HG02885 (cell line): Measurements from ENCODE around the gene FOXN3.
"Not testable (repeated sequence)": the region's sequence is repeated elsewhere in the genome, so short reads cannot be mapped to it uniquely, and the experiment has no call there.

Source experiments
- ATAC-seq: cut with Tn5 transposase; IDR thresholded peaks from one replicate; pipeline ENCODE4 v1.9.1; 2021; ENCODE audit warnings: mild to moderate bottlenecking; ENCODE audit not compliant: unreplicated experiment, poor library complexity

FOXN3 gene

GRCh38 chr14:89158104-89158503, 258.9 kb downstream of the FOXN3 start:
- ATAC-seq: not testable (repeated sequence)

- ATAC-seq: no peak
Observed at GRCh38 chr14:89155491-89155890, 261.5 kb downstream of the FOXN3 start.

GRCh38 chr14:89151693-89152092, 265.3 kb downstream of the FOXN3 start:
- ATAC-seq: not testable (repeated sequence)

GRCh38 chr14:89146274-89146673, 270.8 kb downstream of the FOXN3 start:
- no peak for ATAC-seq

DNA sequence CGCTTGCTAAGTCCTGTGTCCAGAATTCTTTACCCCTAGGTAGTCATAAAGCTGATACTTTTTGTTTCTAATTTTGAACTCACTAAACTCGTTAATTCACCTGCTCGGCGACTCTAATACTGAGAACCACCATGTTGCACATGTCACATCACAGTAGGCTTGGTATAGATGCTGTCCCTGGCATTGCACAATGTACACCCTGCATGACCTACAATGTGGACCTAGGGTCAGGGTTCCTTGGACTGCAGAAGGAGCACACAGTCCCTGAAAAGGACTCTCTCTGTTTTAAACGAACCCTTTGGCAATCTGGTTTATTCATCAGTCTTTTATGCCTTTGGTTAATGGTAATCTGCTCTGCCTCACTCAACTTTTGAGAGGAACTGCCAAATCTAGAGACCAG, 272.4 kb downstream of the FOXN3 start:
- no peak for ATAC-seq

DNA sequence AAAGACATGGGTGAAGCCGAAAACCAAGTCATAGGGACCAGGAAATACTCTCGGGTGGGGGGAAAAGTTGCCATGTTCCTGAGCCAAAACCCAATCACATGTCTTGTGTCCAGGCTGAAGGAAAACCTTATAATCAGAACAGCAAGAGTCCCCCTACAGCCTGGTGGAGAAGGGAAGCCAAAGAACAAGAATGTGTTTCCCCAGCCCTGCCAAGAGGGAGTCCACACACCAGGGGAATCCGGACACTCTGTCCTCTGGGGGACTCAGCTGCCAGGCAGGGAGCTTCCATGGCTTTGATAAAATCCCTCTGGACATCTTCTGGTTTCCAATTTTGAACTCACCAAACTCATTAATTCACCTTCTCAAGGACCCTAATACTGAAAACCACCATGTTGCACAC, 273.0 kb downstream of the FOXN3 start:
- no peak for ATAC-seq

DNA sequence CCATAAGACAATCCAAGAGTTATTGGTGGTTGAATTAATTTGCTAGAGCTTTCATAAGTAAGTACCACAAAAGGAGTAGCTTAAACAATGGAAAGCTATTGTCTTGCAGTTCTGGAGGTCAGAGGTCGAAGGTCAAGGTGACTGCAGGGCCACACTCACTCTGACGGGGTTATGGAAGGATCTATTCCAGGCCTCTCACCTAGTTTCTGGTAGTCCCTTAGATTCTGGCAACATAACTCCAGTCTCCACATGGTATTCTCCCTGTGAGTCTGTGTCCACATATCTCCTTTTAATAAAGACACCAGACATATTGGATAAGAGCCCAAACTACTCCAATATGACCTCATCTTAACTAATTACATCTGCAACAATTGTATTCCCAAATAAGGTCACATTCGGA, 273.4 kb downstream of the FOXN3 start:
- ATAC-seq: no peak

DNA sequence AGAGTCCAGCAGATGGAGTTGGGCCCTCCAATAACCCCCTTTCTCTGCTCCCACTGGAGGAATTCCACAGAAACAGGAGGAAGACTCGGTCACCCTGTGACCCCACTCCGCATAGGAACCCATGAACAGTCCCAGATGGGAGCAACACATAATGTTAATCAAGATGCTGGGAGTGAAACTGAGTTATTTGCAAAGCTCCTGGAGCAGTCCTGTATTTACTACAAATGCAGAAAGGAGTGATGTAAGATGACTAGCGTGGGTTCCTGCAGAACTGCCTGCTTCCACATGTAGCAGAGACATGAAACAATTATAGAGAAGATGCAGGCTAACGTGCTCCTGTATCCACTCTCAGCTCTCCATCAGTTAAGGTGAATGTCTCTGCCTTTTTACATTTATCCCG, 274.7 kb downstream of the FOXN3 start:
- ATAC-seq: no peak

DNA sequence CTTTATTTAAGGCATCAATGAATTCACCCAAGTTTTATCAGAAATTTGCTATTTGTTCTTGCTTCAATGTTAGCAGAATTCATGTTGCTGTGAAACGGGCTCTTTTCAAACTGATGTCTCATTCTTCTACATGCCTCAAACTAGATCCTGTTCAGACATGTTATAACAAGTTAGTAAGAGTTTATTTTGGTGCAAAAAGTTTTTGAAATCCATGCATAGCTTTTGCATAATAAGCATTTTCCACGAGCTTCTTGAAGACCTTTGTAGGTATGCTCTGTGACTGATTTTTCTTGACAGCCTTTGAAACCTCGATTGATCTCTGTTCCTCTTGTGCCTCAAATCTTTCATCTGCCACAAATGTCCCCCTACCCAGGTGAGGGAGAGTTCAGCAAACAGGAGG, 275.2 kb downstream of the FOXN3 start:
- no peak for ATAC-seq

DNA sequence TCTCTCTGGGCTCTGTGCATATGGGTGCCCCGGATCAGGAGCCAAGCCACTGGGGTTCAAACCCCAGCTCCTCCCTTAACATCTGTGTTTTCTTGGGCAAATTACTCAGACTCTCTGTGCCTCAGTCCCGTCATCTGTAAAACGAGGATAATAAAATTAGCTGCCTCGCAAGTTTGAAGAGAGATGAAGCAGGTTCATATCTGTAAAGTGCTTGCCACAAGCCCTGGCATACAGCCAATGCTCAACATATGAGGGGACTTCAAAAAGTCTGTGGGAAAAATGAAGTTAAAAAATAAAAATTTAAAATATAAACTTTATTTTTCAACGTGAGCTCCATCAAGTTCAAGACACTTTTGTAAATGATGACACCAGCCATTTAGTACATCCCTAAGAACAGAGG, 276.7 kb downstream of the FOXN3 start:
- no peak for ATAC-seq

GRCh38 chr14:89139404-89140247, 277.4 kb downstream of the FOXN3 start:
- ATAC-seq: no peak

DNA sequence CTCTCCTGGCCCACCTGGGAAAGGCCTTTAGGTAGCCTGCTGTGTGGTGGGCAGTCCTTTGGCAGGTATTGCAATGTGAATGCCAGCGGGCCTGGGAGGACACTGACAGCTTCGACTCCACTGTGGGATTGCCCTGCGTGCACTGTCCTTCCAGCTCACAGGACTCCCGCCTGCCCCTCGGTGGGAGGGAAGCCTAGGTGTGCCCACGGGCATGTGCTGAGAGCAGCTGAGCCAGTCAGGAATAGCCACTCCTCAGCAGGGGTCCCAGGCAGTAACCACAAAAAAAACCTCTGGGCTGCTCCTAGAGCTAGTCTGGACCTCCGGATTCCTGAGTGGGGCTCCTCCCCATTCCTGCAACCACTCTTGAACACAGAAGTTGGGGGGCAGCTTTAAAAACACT, 278.2 kb downstream of the FOXN3 start:
- no peak for ATAC-seq

DNA sequence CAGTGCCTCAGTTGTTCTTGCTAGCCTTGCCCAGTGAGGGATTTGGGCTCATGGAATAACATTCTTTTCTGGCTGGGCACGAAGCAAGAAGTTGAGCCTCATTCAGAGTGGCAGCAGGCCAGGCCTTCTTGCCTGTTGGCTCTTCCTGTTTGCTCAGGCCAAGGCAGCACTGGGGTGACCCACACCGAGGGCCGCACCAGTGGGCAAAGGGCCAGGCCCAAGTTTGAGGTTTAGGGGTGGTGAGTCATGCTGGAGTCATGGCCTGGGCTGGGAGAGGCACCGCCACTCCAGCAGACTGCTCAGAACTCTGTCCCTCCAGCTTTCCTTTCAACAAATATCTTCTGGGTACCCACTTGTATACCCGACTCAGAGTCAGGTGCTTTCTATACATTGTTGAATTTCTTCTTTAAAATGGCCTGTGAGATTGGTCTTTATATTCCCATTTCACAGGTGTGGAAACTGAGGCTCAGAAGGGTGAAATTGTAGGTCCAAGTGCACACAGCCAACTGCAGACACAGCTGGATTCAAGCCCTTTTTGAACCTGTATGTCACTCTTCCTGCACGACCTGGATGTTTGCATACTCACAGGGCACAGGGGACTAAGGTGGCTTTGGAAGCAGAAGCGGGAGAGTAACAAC, 279.4 kb downstream of the FOXN3 start:
- ATAC-seq: no peak

GRCh38 chr14:89136587-89136986, 280.4 kb downstream of the FOXN3 start:
- no peak for ATAC-seq

DNA sequence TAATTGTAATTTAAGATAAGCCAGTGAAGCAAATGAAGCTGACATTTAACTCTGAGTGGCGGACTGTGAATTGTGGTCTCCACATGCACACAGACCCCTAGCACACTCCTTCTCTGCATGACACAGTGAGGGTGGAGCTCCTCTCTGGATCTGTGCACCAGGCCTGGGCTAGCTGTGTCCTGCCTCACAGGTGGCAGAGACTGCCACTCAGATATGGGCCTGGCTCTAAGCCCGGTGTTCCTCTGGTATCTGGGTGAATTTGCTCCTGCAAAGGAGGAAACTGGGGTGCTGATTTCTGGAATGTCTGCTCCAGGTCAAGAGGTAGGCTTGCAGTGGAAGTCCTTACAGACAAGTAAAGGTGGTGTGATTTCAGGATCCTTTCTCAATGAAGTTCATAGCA, 282.4 kb downstream of the FOXN3 start:
- no peak for ATAC-seq

DNA sequence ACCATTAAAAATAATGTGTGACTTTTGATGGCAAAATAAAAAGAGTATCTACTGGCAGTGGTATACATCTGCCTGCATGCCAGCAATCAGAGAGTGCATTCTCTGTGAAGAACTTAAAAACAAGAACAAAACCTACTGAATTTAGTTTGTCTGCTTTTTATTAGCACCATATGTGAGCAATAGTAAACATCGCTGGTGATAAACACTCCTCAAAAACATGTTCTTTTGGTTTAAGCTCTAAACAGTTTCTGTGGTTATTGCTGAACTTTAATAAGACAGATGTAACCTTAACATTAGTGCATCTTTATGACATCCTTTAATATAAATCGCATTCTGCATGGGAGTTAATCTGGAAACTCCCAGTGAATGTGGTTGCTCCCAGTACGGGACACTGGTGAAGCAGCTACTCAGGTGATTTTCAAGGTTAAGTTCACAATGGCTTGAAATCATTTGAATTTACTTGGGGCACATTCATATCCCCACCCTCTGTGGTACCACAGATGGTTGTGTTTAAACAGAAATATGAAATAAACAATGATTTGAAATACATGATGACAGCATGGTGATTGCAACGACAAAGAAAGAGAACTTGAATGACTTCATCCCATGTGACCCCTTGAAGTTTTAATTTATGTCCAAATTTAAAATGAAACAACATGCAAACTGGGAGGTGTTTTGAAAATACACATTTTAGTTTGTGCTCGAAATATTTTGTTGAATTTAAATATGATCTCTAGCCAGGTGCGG, 285.9 kb downstream of the FOXN3 start:
- ATAC-seq: no peak

GRCh38 chr14:89129570-89129969, 287.5 kb downstream of the FOXN3 start:
- ATAC-seq: no peak

DNA sequence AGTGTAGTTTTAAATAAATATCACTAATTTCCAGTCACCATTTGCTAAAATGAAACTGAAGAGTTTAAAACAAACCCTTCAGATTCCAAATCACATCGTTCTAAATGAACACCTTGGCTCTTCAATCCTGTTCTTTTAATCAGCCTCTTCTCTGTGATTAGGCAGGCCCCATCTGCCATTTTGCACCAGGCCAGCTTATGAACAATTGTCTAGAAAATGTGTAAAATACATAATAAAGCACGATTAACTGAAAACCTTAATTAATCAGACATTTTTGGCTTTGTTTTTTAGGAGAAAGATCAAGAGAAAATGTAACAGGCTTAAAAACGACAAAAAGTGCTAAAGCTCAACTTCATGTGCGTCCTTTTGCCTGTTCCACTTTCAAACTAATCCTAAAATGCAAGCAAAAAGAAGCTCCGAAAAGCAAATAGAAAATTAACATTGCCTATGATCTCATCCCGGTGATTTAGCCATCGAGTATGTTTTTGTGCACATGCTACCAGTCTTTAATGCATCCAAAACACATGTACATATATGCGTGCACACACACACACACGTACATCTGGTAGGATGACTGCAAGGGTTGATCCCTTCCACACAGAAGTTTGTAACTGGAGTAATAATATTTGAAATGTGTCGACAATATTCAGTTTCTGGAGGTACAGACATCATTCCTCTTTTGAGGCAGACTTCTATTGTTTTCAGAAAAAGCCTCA, 288.6 kb downstream of the FOXN3 start:
- ATAC-seq: no peak

- ATAC-seq: no peak
Observed at GRCh38 chr14:89126461-89126860, 290.6 kb downstream of the FOXN3 start.

DNA sequence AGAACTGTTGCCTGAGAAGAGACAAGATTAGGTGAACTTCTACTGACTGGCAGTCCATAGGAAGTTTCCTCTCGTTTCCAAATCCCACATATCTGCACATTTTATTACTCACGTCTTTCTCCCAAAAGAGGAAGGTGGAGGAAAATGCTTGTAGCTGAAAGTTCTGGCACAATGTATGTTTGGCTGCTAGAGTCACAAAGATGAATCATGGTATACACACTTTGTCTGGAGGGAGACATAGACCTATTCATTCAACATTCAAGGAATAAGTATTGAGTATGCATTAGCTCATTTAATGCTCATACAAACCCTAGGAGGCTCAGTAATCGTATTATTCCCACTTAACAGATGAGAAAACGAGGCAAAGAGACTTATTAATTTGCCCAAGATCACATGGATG, 291.8 kb downstream of the FOXN3 start:
- no peak for ATAC-seq

DNA sequence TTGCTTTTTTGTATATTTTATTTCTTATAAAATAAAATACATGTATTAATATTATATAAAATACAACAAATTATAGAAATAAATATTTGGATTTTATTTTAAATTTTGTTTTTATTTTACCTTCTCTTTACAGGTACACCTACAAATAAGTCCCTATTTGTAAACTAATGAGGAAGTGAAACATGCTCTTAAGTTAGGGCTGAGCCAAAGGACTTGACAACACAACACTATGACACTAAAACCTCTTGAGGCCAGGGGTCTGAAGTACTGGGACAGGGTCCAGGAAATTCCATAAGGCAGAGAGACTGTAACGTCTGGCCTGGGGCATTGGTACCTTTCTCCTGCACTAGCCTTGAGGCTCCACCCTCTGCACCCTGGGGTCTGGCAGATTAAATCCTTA, 293.2 kb downstream of the FOXN3 start:
- ATAC-seq: no peak
